ELR (cell line): ENCODE results near the gene XPR1.

Source experiments
- DNase-seq: peaks from one replicate; pipeline ENCODE4 v3.0.0-alpha.2; 2015; ENCODE audit warnings: low read depth

Gene XPR1

DNA sequence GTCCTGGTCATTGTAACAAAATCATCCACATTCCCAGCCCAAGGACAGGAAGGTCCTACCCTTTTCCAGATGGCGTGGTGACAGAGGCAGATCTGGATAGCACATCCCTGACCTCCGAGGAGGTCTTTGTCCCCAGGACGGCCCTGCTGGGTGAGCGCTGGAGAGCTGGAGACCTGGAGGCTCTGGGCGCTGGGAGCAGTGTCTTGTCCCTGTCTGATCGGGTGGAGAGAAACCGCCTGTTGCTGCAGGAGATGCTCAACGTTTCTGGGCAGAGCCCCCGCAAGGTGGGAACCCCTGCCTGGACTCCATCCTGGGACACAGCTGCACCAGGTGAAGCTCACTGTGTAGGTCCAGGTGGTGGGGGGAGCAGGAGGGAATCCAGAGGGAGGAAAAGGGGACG is 284.9 kb downstream of the XPR1 start:
- DNase-seq = no peak

DNA sequence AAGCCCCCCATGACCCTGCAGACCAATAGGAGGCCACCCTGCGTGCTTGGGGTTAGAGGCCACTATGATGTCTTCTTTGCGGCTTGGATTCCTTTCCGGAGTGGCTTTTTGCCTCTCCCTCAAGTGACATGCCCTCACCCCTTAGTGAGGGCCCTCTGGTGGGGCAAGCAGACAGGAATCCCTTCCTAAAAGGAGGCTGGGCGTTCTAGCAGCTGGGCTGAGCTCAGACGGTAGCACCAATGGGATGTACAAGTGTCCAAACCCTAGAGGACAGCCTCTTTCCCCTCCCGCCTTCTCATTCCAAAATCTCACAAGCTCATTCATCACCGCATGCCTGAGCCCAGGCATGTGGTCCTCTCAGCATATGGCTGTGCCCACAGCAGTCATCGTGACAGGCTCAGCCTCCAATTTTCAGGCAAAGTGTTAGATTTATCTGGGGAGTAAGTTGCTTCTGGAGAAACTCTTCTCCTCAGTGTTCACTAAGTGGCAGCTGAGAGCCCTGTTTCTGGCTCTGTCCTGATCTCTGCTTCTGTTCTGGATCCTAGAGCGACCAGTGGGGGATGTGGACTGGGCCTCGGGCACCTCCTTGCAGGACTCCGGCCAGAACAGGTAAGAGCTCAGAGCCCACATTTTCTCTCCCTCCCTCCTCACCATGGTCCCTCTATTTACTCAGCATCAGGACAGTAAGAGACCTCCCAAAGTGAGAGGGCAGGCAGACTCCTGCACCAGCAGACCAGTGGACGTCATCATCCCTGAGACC is 285.7 kb downstream of the XPR1 start:
- DNase-seq = no peak

DNA sequence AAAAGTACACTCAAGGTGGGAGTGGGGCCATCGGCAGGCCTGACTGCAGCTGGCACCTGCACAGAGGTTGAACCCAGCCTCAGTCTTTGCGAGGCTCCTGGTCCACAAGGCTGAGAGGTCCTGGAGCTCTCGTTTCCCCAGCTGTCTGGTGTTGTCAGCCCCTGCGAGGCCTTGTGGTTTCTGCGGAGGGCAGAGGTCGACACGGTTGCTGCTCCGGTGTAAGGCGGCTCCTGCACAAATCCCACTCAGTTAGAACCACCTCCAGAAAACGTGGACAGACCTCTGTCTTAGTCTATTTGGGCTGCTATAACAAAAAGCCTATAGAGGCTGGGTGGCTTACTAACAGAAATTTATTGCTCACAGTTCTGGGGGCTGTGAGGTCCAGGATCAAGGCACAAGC is 286.7 kb downstream of the XPR1 start:
- DNase-seq = no peak

DNA sequence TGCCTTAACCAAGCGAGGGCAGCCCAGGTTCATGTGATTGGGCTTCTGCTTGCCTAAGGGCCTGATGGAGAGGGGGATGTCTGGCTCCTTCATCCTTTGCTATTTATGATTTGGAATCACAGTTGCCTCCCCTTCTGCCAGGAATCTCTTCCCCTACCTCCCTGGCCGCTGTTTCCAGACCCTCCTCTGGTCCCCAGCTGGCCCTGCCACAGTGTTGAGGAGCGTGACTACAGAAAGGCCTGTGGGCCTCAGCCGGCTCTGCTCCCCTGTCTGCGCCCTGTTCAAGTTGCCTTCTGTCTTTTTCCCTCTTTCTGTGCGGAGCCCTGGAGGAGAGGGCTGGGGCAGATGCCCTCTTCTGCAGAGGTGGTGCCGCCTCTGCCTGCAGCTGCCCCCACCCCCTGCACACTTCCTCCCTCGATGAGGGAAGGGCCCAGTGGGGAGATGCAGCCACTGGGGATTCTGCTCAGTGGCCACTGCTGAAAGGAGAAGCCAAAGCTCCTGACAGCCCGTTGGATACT is 287.4 kb downstream of the XPR1 start:
- DNase-seq = no peak

DNA sequence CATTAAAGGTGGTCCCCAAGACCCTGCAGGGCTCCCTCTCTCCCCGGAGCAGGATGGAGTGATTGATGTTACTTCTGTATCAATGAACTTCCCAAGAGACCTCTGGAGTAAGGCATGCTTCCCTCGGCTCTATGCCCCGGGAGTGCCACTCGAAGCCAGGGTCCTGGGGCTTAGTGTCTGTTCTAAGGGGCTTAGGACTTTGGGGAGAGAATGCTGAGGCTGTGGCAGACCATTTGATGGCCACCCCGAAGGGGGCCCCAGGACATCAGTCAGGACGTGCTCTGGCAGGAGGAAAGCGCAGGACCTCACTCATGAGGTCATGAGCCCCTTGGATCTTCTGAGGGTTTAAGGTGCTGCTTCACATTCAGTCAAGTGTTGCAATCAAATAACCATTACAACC is 288.4 kb downstream of the XPR1 start:
- no peak for DNase-seq

DNA sequence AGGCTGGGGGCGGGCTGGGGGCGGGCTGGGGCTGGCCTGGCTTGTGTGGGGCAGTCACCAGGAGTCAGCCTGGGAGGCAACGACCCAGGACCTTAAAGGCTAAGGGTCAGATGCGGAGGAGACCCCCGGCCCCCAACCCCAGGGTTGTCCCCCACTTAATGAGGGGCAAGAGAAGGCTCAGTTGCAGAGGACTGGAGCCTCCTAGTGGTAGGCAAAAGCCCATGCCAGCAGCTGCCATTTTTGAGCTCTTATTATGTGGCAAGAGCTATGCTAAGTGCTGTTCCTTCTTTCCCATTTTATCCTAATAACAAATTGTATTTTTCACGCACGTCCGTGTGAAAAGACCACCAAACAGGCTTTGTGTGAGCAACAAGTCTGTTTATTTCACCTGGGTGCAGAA is 288.9 kb downstream of the XPR1 start:
- peak; percentile 17 for DNase-seq

DNA sequence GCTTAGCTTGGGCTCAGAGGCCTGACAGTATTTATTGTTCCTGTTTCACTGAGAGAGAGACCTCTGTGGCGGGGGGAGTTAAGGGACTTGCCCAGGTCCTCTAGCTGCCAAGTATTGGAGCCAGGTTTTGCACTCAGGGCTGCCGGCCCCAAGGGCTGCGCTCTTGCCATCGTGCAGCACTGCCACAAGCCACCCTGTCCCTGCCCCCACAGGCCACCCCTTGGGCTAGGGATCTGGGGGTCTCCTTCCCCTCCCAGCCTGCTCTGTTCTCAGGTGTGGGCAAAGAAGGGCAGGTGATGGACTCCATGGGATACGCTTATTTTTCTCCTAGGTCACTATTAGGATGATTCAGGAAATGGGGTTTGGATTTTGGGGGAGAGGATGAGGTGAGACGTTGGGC is 289.6 kb downstream of the XPR1 start:
- DNase-seq = no peak

DNA sequence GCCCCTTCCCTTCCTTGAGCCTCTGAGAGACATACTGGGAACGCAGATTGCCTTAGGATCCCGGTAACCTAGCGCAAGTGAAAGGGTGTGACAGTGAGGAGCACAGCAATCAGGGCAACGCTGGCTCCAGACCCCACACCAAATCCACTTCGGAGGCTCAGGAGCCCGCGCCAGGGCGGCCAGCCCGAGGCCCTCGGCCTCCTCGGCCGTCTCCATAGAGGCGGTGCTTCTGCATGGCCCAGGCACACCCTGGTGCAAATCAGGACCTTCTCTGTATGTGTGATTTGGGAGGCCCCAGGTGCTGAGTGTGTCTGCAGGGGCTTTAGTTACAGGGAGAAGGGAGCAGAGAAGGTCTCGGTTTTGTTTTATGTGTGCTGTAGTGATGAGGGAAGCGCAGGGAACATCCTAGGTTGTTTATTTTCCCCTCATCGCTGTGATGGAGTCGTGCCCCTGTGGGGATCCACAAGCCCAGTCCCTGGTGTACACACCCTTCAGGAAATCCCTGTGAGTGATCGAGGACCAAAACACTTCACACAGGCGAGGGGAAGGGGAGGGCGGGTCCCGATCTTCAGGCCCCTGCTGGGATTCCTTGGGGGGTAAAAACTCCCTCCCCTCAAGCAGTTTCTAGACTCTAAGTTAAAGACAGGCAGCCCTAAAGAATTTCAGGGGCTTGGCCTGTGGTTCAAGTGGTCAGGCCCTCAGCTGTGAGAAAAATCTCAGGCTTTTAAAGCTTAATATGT is 290.2 kb downstream of the XPR1 start:
- DNase-seq = no peak

DNA sequence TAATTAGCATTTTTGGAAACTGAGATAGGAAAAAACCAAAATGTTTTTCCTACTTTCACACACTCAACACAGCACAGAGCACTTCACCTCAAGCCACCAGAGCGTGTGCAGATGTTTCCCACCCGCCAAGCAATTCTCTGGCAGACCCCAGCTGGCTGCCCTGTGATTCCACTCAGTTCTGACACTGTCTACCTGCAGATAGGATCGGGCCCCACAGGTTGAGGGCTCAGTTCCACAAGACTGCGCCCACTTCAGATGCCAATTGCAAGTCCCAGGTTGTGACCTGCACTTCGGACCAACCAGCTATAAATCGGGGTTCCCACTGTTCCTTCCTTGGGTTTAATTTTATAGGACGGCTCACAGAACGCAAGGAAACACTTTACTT is 290.8 kb downstream of the XPR1 start:
- no peak for DNase-seq

DNA sequence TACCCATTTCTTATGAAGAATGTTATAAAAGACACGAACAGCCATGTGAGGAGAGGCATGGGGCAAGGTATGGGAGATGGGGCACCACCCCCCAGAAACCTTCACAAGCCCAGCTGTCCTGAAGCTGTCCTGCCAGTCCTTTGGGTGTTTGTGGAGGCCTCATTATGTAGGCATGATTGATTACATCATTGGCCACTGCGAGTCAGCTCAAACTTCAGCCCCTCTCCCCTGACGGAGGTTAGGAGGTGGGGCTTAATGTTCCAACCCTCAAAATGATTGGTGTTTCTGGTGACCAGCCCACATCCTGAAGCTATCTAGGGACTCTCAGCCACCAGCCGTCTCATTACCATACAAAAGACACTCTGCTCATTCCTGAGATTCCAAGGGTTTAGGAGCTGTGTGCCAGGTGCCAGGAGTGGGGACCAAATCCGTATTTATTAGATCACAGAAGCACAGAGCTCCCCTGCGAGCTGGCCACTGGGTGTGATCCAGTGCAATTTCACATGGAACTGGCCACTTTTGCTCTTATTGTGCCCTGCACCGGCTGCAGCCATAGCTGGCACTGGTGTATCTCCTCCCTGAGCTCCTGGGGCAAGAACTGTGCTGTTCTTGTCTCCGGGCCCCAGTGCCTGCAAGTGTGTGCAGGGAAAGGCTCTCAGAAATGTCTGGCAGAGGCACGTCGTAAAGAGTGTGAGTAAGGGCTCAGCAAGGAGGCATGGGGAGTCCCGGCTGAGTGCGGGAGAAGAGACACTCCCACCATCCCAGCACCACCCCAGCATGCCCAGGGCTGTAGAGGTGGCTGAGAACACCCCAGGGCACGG is 291.4 kb downstream of the XPR1 start:
- DNase-seq = peak; percentile 26

DNA sequence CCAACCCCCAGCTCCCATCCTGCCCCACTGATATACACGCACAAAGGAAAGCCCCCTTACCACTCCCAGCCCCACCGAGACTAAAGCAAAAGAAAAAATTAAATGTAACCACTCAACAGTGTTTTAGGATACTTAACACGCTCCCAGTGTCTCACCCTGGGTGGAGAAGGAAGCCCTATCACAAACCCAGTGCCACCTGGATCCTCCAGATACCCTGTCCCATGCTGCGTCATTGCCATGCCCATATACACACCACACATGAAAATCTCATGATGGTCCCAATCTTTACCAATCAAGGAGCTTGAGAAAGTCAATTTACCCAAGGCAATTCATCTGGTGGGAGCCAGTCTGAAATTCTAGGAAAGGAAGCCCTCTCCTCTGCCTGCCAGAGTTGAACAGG is 292.1 kb downstream of the XPR1 start:
- no peak for DNase-seq

DNA sequence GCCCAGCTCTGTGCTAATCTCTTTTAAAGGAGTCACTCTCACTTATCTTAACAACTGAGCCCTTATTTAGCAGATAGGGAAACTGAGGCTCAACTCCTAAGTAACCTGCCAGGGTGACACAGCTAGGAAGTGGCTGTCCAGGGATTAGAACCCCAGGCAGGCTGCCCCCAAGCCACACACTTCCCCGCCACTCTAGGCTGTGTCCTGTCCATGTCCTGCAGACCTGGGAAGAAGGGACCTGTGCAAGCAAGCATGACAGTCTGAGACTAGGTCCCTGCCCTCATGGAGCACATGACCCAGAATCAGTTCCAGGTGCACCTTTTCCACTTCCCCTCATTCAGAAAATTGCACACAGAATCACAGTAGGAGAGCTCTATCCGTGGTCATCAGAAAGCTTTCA is 293.1 kb downstream of the XPR1 start:
- DNase-seq = no peak

DNA sequence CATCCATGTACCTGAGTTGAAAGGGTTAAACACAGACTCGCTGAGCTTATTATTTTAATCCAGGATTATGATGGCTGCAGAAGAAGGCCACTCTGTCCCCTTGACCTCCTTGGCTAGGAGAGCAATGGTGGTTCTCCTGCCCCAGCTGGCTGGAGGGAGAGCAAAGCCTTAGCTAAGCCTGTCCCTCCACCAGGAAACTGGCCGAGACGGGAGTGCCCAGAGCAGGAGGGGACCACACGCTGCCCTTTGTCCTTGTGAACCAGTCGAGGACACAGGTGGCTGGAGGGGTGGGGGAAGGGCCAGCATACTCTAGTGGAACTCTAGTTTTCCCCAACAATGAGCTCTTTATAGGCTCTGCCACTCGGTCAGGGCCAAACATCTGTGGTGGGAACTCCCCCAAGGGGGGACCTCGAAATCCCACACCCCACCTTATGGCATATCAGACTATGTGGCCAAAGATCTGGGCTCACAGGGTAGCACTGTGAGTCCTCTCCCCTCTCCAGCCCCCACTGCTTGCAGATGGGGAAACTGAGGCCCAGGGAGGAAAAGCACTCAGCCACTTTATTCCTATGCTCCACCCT is 293.7 kb downstream of the XPR1 start:
- DNase-seq = no peak

DNA sequence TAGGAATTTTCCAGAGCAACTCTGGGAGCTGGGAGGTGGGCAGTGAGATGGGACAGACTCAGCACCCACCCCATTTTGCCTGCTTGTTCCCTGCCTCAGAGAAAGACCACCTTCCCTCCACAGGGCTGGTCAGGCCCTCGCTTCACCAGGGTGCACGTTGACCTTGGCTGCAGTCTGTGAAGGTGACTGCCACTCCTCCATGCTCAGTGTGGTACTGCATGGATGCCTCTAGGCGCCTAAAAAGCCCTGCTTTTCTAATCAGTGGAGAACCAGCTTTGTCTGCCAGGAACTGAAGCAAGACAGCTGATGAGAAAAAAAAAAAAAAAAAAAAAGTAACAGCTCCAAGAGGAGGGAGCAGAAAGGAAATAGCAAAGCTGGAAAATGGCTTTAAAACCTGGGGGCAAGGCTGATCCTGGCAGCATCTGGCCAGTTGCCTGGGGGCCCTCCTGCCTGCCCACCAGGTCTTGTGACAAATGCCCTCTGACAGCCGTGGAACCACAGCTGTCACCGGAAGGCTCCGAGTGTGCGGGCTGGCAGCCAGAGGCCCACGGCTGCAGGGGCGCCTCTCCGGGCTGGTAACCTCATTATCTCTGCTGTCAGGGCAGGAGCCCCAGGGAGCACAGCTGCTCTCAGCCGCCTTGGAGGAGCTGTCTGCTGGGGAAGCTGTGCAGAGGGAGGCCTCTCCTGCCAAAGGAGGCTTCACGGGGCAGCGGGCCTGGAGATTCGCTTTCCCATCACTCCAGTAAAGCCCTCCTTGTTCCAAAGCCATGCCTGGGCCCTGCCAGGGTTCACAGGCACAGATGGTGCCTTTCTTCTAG is 294.6 kb downstream of the XPR1 start:
- DNase-seq = peak; percentile 14

DNA sequence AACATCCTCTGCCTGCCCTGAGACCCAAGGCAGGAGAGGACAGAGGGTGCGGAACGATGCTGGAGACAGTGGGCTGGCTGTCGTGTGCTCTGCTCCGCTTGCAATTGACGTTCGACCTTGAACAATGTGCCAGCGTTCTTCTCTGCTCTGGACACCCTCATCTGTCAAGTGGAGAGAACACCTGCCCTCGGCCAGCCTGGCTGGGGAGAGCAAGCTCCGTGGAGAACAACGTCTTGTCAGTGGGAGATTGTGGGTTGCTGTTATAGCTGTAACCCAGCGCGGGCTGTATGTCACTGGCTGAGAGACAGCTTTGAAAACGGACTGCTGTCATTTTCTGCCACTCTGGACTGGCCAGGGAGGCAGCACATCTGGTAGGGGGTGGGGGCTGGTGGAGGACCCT is 295.5 kb downstream of the XPR1 start:
- DNase-seq = no peak

DNA sequence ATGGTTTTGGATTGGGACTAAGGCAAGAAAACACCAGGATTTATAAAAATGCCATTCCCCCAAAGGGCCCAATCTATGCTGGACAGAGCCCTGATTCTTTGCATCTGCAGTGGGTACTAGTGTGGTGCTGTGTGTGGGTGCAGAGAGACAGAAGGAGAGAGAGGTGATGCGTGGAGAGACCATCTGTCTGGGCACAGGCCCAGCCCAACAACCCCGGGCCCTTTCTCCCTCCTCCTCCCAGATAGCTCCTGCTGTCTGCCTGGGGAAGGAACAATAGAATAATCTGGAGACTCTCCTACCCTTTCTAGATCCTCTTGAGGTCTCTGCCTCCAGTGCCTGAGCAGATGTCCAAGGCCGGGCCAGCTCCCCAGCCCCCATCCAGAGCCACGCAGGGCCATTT is 296.0 kb downstream of the XPR1 start:
- DNase-seq = no peak

DNA sequence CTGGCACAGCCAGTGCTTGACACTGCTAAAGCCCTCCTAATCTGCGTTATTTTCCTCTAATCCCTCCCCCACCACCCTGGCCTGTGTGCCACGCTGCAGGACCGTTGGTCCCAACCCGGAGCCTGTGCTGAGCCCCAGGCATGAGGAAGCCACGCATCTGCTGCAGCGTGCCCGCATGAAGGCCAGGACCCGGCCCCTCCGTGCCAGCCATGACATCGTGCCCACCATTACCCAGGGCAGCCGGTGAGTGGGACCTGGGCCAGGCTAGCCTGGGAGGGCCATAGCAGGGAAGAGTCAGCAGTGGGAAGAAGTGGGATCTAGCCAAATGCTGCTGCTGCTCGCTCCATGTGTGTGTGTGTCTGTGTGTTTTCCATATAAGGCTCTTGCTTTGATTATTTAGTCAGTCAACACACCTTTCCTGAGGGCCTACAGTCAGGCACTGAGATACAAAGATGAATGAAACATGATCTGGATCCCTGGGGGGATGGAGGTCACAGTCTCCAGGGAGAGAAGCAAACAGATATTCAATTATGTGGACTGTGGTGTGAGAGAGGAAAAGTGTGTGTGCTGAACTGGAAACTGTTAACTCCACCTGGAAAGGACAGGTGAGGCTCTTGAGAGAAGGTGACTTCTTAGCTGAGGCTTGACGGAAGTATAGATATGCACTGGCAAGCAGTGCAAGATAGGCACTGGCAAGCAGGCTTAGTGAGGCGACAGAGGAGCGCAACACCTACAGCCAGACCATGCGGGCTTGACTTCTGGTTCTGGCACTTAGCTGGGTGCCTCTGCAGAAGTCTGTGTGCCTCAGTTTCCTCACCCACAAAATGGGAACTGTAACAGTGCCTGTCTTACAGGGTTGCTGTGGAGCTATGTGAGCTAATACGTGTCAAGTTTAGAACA is 296.8 kb downstream of the XPR1 start:
- no peak for DNase-seq

DNA sequence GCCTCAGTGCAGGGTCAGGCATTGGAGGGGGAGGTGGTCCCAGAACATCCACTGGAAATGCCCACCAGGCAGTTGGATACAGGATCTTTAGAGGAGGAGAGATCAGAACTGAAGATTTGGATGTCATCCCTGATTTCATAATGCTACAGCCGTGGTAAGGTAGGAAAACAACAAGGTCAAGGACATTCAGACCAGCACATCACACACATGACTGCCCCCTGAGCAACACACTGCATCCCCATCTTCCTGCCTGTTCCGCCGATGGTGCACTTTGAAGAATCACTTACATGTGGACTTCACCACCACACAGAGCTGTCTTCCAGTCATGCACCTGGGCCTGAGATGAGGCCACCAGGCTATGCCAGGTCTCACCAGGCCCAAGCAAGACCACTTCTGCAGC is 297.6 kb downstream of the XPR1 start:
- DNase-seq = no peak

DNA sequence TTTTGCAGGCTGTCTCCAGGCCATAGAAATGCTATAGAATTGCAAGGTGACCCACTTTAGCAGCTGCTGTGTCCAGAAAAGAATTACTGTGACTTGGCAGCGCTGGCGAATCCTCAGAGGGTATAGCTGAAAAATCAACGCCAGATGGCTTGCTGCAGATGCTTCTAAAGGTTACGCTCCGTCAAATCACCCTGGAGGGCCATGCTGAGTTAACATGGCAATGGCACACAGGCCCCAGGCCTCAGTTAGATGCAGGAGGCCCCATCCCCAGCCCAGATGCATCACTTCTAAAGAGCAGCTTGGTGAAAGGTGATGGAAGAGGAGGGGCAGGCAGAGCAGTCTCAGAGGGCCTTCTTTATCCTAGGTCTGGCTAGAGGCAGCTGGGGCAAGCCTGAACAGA is 298.9 kb downstream of the XPR1 start:
- no peak for DNase-seq

DNA sequence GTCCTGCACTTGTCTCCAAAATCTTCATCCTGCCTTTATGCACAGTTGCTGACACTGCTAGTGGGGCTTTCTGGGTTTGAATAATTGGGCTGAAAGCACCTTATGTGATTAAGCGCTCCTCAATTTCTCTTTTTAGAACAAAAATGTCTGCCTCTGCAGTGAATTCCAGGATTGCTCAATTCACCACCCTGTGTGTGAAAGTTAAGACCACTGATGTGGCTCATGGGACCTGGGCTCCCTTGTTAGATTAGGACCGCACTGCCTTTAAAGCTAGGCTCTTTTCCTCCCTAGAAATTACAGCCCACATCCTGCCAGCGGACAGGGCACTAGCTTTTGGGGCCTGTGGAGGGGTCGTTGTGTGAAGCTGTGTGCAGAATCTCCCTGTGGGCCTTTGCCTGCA is 299.7 kb downstream of the XPR1 start:
- no peak for DNase-seq
